B cell (primary cell): ENCODE data around the gene RCBTB2. TPM values are rescaled to one million over a fixed set of nuclear protein-coding genes. Genes with fewer than 3 reads are reported as not detected.

Source experiments
- ATAC-seq: fragments of 200-7000 bp; cut with Tn5 transposase; one replicate; pipeline ENCODE4 v1.10.0; 2021; ENCODE audit warnings: low read depth, mild to moderate bottlenecking, moderate number of reproducible peaks, moderate library complexity
- CTCF ChIA-PET: fragments of 350-600 bp; sonication (Branson Sonifier 250); formaldehyde crosslinking; loops from one replicate; lab custom pipeline; 2021; ENCODE audit warnings: antibody characterized with exemption, inconsistent platforms; lab: Charles Lee
- POLR2A ChIA-PET: fragments of 350-600 bp; sonication (Branson Sonifier 250); formaldehyde crosslinking; loops from one replicate; lab custom pipeline; 2021; ENCODE audit warnings: antibody characterized with exemption; lab: Charles Lee
- DNase-seq: peaks from one replicate; pipeline ENCODE4 v3.0.0; 2013
- H2AFZ ChIP-seq: 2 replicates; pipeline ENCODE4 v1.6.1; 2012; ENCODE audit warnings: mild to moderate bottlenecking, low read depth, low read length; ENCODE audit not compliant: insufficient read depth, poor library complexity, severe bottlenecking
- H3K27ac ChIP-seq, 2 donors: 1 replicate in 1 of 2; 2 replicates in 1 of 2; pipeline ENCODE4 v1.5.1; 2012 to 2013; ENCODE audit warnings: low read length in 2 of 2, mild to moderate bottlenecking in 2 of 2, moderate library complexity in 1 of 2
- H3K27me3 ChIP-seq, 4 experiments: fragments of 200-600 bp in 1 of 4; sonication (generic) in 1 of 4; replicated peaks in 1 of 4; 1 replicate in 2 of 4; 2 replicates in 2 of 4; pipeline versions ENCODE4 v1.6.1 to v1.7.0; 2013 to 2016; ENCODE audit warnings: low read length in 3 of 4, mild to moderate bottlenecking in 2 of 4, mixed read lengths in 1 of 4, moderate library complexity in 1 of 4; ENCODE audit not compliant: insufficient read depth in 4 of 4, control insufficient read depth in 3 of 4; ENCODE audit errors: control extremely low read depth in 1 of 4
- H3K36me3 ChIP-seq, 2 experiments: replicated peaks in 1 of 2; 1 replicate in 1 of 2; 2 replicates in 1 of 2; pipeline versions ENCODE4 v1.6.1 to v1.7.1; 2013; ENCODE audit warnings: low read length in 1 of 2; ENCODE audit not compliant: insufficient read depth in 2 of 2, control insufficient read depth in 1 of 2; ENCODE audit errors: control extremely low read depth in 1 of 2, extremely low read depth in 1 of 2
- H3K4me1 ChIP-seq, 2 donors: fragments of 200-600 bp in 1 of 2; sonication (generic) in 1 of 2; 1 replicate in 1 of 2; 2 replicates in 1 of 2; pipeline versions ENCODE4 v1.5.1 to v1.6.1; 2013 to 2017; ENCODE audit warnings: low read length in 2 of 2; ENCODE audit not compliant: control insufficient read depth in 2 of 2, insufficient read depth in 2 of 2
- H3K4me2 ChIP-seq: replicated peaks from 2 replicates; pipeline ENCODE3; 2012; ENCODE audit warnings: mild to moderate bottlenecking, low read depth, low read length; ENCODE audit not compliant: poor library complexity, severe bottlenecking
- H3K4me3 ChIP-seq, 5 experiments: fragments of 200-600 bp in 1 of 5; sonication (generic) in 1 of 5; 1 replicate in 3 of 5; 2 replicates in 2 of 5; pipeline versions ENCODE4 v1.5.1 to v1.7.0; 2011 to 2016; ENCODE audit warnings: low read length in 4 of 5, mild to moderate bottlenecking in 4 of 5, low read depth in 2 of 5, control low read depth in 1 of 5, moderate library complexity in 1 of 5; ENCODE audit not compliant: insufficient read depth in 1 of 5; ENCODE audit errors: control extremely low read depth in 1 of 5, extremely low read depth in 1 of 5
- H3K79me2 ChIP-seq: fragments of 200-600 bp; sonication (generic); one replicate; pipeline ENCODE4 v1.6.0; 2016; ENCODE audit warnings: low read length; ENCODE audit not compliant: control insufficient read depth, insufficient read depth
- H3K9ac ChIP-seq: fragments of 200-600 bp; sonication (generic); 2 replicates; pipeline ENCODE4 v1.6.1; 2017; ENCODE audit warnings: mild to moderate bottlenecking, low read length, moderate library complexity
- H3K9me3 ChIP-seq, 3 donors: one replicate each; pipeline versions ENCODE4 v1.6.1 to v1.7.1; 2013; ENCODE audit warnings: low read length in 2 of 3; ENCODE audit not compliant: control insufficient read depth in 2 of 3, insufficient read depth in 1 of 3; ENCODE audit errors: control extremely low read depth in 1 of 3
- H4K20me1 ChIP-seq: 2 replicates; pipeline ENCODE4 v1.6.0; 2012; ENCODE audit warnings: mild to moderate bottlenecking, low read length; ENCODE audit not compliant: insufficient read depth, control insufficient read depth, poor library complexity, severe bottlenecking
- H3K27ac Mint-ChIP-seq: one replicate; pipeline ENCODE4 v1.8.0; 2021; ENCODE audit warnings: mixed read lengths
- H3K27me3 Mint-ChIP-seq: one replicate; pipeline ENCODE4 v1.8.0; 2021; ENCODE audit warnings: mixed read lengths
- H3K4me1 Mint-ChIP-seq: one replicate; pipeline ENCODE4 v1.8.0; 2021; ENCODE audit warnings: mixed read lengths
- H3K4me3 Mint-ChIP-seq: one replicate; pipeline ENCODE4 v1.8.0; 2021; ENCODE audit warnings: mixed read lengths
- H3K9me3 Mint-ChIP-seq: one replicate; pipeline ENCODE4 v1.8.0; 2022; ENCODE audit warnings: mixed read lengths; ENCODE audit not compliant: insufficient read depth
- EZH2 ChIP-seq: IDR thresholded peaks from 2 replicates; pipeline ENCODE4 v1.6.1; 2012; ENCODE audit warnings: borderline replicate concordance, low read depth, mild to moderate bottlenecking, moderate library complexity, low read length; ENCODE audit not compliant: insufficient read depth, poor library complexity, severe bottlenecking
- WGBS: methylation state at CpG from one replicate; pipeline ENCODE4 v1.1.5; 2013; ENCODE audit warnings: missing lambda C conversion rate; ENCODE audit not compliant: insufficient coverage; 5-methylcytosine and 5-hydroxymethylcytosine counted together
- intact Hi-C: fragments of 100-400 bp; cut with micrococcal nuclease; formaldehyde crosslinking; loops from one replicate; pipeline ENCODE4 v1.10.0; 2022
- polyA plus RNA-seq: library from polyadenylated mRNA; depleted of rRNA; stranded (reverse); fragments of >200 nt; gene quantifications from 2 replicates; pipeline ENCODE4 v1.2.3, GENCODE V29; 2012
- total RNA-seq, 2 donors: library from RNA; stranded (reverse); fragments of 120-200 nt in 1 of 2; gene quantifications; 1 replicate in 1 of 2; 2 replicates in 1 of 2; pipeline versions ENCODE4 v1.2.3 to v1.2.4, GENCODE V29; 2013 to 2022
- TF ChIP-seq, protein P1 (sequence below): fragments of 200-600 bp; IDR thresholded peaks from one replicate; pipeline ENCODE4 v1.8.0; 2022; ENCODE audit warnings: antibody characterized with exemption, mild to moderate bottlenecking

Gene RCBTB2
- total and polyA plus RNA-seq, 2 donors (not counting 1 experiment from before 2014, with no cell fraction given) = 1.4 to 2.7 TPM

- no peak for ATAC-seq
- H3K27me3 Mint-ChIP-seq = peaks cover 30% of the 10 kb centered on the region
- no peak overlapping the region for H3K27ac Mint-ChIP-seq
- ChIA-PET CTCF (interaction anchor here (1.8 kb wide), 1 partner anchor 78 kb away, joined by 7 read pairs; no protein-coding TSS in a partner anchor), POLR2A (no interaction called here)
- Histone ChIP-seq H3K27ac (no peak overlapping the region), H3K4me1 (peaks cover 37 to 39% of the 10 kb centered on the region in 2 donors), H4K20me1 (peaks cover 7% of the 10 kb centered on the region), H3K4me3 (no peak overlapping the region), H3K79me2 (no peaks in the 10 kb centered on the region), H3K36me3 (no peaks in the 10 kb centered on the region), H2AFZ (no peak overlapping the region), H3K9me3 (peaks cover 0 to 7% (median 0%) of the 10 kb centered on the region in 3 donors), H3K4me2 (no peak overlapping the region), H3K27me3 (peaks cover 0 to 31% (median 2%) of the 10 kb centered on the region in 4 experiments), H3K9ac (no peak overlapping the region)
- 86% methylated on average over 1 of the region's 2 CpGs for WGBS
- H3K4me1 Mint-ChIP-seq = peaks cover 55% of the 10 kb centered on the region
- no peaks in the 10 kb centered on the region for H3K9me3 Mint-ChIP-seq
- TF ChIP-seq EZH2 = no peak
- TF ChIP-seq, protein P1, sequence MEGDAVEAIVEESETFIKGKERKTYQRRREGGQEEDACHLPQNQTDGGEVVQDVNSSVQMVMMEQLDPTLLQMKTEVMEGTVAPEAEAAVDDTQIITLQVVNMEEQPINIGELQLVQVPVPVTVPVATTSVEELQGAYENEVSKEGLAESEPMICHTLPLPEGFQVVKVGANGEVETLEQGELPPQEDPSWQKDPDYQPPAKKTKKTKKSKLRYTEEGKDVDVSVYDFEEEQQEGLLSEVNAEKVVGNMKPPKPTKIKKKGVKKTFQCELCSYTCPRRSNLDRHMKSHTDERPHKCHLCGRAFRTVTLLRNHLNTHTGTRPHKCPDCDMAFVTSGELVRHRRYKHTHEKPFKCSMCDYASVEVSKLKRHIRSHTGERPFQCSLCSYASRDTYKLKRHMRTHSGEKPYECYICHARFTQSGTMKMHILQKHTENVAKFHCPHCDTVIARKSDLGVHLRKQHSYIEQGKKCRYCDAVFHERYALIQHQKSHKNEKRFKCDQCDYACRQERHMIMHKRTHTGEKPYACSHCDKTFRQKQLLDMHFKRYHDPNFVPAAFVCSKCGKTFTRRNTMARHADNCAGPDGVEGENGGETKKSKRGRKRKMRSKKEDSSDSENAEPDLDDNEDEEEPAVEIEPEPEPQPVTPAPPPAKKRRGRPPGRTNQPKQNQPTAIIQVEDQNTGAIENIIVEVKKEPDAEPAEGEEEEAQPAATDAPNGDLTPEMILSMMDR = no peak
- H3K4me3 Mint-ChIP-seq = no peak overlapping the region
- intact Hi-C loops = no loop called here
- DNase-seq = no peak
Measured at GRCh38 chr13:48501705-48502104, 31.2 kb downstream of the RCBTB2 start.

DNA sequence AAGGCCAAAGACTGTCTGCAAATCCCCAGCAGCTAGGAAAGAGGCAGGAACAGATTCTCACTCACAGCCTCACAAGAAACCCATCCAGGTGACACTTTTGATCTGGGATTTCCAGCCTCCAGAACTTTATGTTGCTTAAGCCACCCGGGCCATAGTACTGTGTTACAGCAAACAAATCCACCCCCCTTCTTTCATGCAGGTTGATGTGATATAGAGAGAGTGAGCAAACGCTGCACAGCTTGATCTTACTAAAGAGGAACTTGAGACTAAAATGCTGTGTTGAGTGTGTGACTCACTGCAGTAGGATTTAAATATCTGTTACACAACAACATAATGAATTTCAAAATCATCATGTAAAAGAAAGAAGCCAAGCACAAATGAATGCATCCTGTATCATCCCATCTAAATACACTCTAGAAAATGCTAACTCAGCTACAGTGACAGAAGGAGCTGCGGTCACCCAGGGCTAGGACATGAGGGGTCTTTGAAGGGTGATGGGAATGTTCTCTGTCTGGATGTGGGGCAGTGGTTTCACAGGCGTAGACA, 32.2 kb downstream of the RCBTB2 start:
- no peaks in the 10 kb centered on the region for H4K20me1 ChIP-seq
- H3K9me3 Mint-ChIP-seq = no peaks in the 10 kb centered on the region
- TF ChIP-seq EZH2 = no peak
- TF ChIP-seq, protein P1 = no peak
- no CpG with 5 or more reads among the region's 4 CpGs for WGBS
- H3K27me3 Mint-ChIP-seq = peaks cover 22% of the 10 kb centered on the region
- H2AFZ ChIP-seq = no peak overlapping the region
- H3K4me1 ChIP-seq = peaks cover 27 to 30% of the 10 kb centered on the region in 2 donors
- H3K4me3 ChIP-seq = no peak overlapping the region
- peaks cover 0 to 3% (median 0%) of the 10 kb centered on the region in 3 donors for H3K9me3 ChIP-seq
- H3K27ac Mint-ChIP-seq = peak overlapping the region; percentile 78
- H3K27me3 ChIP-seq = peaks cover 0 to 23% (median 0%) of the 10 kb centered on the region in 4 experiments
- no peak overlapping the region for H3K4me2 ChIP-seq
- POLR2A ChIA-PET = interaction anchor here (0.7 kb wide), 1 partner anchor 62 kb away, joined by 3 read pairs; no protein-coding TSS in a partner anchor
- peaks cover 49% of the 10 kb centered on the region for H3K4me1 Mint-ChIP-seq
- CTCF ChIA-PET = interaction anchor here (1.2 to 1.8 kb wide), 2 partner anchors 8 to 79 kb away, joined by 3 to 7 read pairs; no protein-coding TSS in a partner anchor
- no peak overlapping the region for H3K9ac ChIP-seq
- peak overlapping the region; percentile 58 for H3K4me3 Mint-ChIP-seq
- peak; percentile 52 for DNase-seq
- H3K79me2 ChIP-seq = no peaks in the 10 kb centered on the region
- no peaks in the 10 kb centered on the region for H3K36me3 ChIP-seq
- no peak overlapping the region for H3K27ac ChIP-seq
- intact Hi-C loops = loop anchor here (1.0 kb wide), 1 partner anchor 8 kb away; no protein-coding TSS in a partner anchor
- peak; percentile 82 for ATAC-seq
